ENCODE measurements around the gene EHBP1L1.

DNA sequence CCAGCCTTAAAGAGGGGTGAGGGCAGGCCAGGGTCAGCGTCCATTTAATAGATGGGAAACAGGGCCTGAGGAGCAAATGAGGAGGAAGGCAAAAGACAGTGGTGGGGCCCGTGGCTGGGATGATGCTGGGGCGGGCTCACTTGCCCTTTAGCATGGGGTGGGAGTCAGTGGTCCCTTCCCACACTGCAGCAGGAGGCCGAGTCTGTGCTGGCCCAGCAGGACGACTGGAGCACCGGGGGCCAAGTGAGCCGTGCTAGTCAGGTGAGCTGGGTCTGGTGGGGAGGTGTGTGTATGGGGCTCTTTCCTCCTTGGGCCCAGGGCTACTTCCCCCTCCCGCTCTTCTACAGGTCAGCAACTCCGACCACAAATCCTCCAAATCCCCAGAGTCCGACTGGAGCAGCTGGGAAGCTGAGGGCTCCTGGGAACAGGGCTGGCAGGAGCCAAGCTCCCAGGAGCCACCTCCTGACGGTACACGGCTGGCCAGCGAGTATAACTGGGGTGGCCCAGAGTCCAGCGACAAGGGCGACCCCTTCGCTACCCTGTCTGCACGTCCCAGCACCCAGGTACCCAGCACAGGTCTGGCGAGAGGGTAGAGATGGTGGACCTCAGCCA is 38.1 kb upstream of the EHBP1L1 start:
- TF ChIP-seq, protein P1, sequence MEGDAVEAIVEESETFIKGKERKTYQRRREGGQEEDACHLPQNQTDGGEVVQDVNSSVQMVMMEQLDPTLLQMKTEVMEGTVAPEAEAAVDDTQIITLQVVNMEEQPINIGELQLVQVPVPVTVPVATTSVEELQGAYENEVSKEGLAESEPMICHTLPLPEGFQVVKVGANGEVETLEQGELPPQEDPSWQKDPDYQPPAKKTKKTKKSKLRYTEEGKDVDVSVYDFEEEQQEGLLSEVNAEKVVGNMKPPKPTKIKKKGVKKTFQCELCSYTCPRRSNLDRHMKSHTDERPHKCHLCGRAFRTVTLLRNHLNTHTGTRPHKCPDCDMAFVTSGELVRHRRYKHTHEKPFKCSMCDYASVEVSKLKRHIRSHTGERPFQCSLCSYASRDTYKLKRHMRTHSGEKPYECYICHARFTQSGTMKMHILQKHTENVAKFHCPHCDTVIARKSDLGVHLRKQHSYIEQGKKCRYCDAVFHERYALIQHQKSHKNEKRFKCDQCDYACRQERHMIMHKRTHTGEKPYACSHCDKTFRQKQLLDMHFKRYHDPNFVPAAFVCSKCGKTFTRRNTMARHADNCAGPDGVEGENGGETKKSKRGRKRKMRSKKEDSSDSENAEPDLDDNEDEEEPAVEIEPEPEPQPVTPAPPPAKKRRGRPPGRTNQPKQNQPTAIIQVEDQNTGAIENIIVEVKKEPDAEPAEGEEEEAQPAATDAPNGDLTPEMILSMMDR (IDR thresholded peaks at IDR 0.05; ENCODE audit: insufficient read depth, low read depth, low read length), result no peak
- no peak for TF ChIP-seq EZH2 (IDR thresholded peaks at IDR 0.05; ENCODE audit: insufficient read depth, low read length)
